Measurements from ENCODE around the gene COX7C. TPM values are rescaled to one million over a fixed set of nuclear protein-coding genes. Genes with fewer than 3 reads are reported as not detected.

The COX7C gene
- total RNA-seq, 1 experiment from 2014 or later: 659 TPM

- H3K9me2 ChIP-seq (replicated peaks; ENCODE audit: low read length): no peaks in the 10 kb centered on the region
- no peaks in the 10 kb centered on the region for H3K36me3 ChIP-seq (ENCODE audit: low read depth, low read length)
- no peak overlapping the region for H3K4me2 ChIP-seq (ENCODE audit: low read length)
- no peaks in the 10 kb centered on the region for H4K20me1 ChIP-seq (ENCODE audit: low read length)
- H2AFZ ChIP-seq (ENCODE audit: low read length): no peak overlapping the region
- peaks cover 7% of the 10 kb centered on the region for H3K79me2 ChIP-seq (ENCODE audit: low read length)
- no peak overlapping the region for H3K4me3 ChIP-seq (ENCODE audit: low read length)
- no peaks in the 10 kb centered on the region for H3F3A ChIP-seq (ENCODE audit: low read length, unreplicated experiment)
- no peak overlapping the region for H3K27ac ChIP-seq (ENCODE audit: low read length)
- ATAC-seq (no peak), DNase-seq (no peak)
- intact Hi-C loops (cut with micrococcal nuclease): no loop called here
- no peaks in the 10 kb centered on the region for H3K27me3 ChIP-seq (ENCODE audit: low read length)
- TF ChIP-seq CTCF (conservative IDR thresholded peaks at IDR 0.05; ENCODE audit: low read depth, low read length) (no peak), EZH2phosphoT487 (IDR thresholded peaks at IDR 0.05; ENCODE audit: borderline replicate concordance, low read length) (no peak), EZH2 (IDR thresholded peaks at IDR 0.05; ENCODE audit: low read length, unreplicated experiment) (no peak)
- ChIA-PET CTCF (no interaction called here), POLR2A (ENCODE audit: unreplicated experiment) (no interaction called here)
- no peaks in the 10 kb centered on the region for H3K9me3 ChIP-seq (ENCODE audit: low read length)
- no peak overlapping the region for H3K9ac ChIP-seq (ENCODE audit: low read length)
- no peaks in the 10 kb centered on the region for H3K4me1 ChIP-seq (ENCODE audit: insufficient read depth, low read length)
- BruUV-seq (replicated peaks): no TSS peak
Measured at GRCh38 chr5:86613455-86613854, 4.3 kb upstream of the COX7C start.

- ChIA-PET CTCF (no interaction called here), POLR2A (ENCODE audit: unreplicated experiment) (no interaction called here)
- H3K9ac ChIP-seq (ENCODE audit: low read length): no peak overlapping the region
- no peak overlapping the region for H3K4me3 ChIP-seq (ENCODE audit: low read length)
- no peak for DNase-seq
- H3K9me3 ChIP-seq (ENCODE audit: low read length): no peaks in the 10 kb centered on the region
- H3K9me2 ChIP-seq (replicated peaks; ENCODE audit: low read length): no peaks in the 10 kb centered on the region
- TF ChIP-seq CTCF (conservative IDR thresholded peaks at IDR 0.05; ENCODE audit: low read depth, low read length) (no peak), EZH2phosphoT487 (IDR thresholded peaks at IDR 0.05; ENCODE audit: borderline replicate concordance, low read length) (no peak), EZH2 (IDR thresholded peaks at IDR 0.05; ENCODE audit: low read length, unreplicated experiment) (no peak)
- H2AFZ ChIP-seq (ENCODE audit: low read length): peak overlapping the region; percentile 94
- H3K36me3 ChIP-seq (ENCODE audit: low read depth, low read length): peaks cover 30% of the 10 kb centered on the region
- peaks cover 25% of the 10 kb centered on the region for H3K79me2 ChIP-seq (ENCODE audit: low read length)
- H3K27ac ChIP-seq (ENCODE audit: low read length): no peak overlapping the region
- H4K20me1 ChIP-seq (ENCODE audit: low read length): 0 out of 2 replicates have a peak, but pooled peaks cover 5% of the 10 kb centered on the region
- intact Hi-C loops (cut with micrococcal nuclease): loop anchor here (5.0 kb wide), 2 partner anchors 200 to 350 kb away; no protein-coding TSS in a partner anchor
- peaks cover 10% of the 10 kb centered on the region for H3K4me1 ChIP-seq (ENCODE audit: insufficient read depth, low read length)
- peak overlapping the region; percentile 15; the same call in 1 of the 2 replicates for H3K4me2 ChIP-seq (ENCODE audit: low read length)
- BruUV-seq (replicated peaks): no TSS peak
- peaks cover 9% of the 10 kb centered on the region for H3F3A ChIP-seq (ENCODE audit: low read length, unreplicated experiment)
- no peaks in the 10 kb centered on the region for H3K27me3 ChIP-seq (ENCODE audit: low read length)
- ATAC-seq: no peak
Measured at GRCh38 chr5:86617309-86617755, 409 bp upstream of the COX7C start.

- Histone ChIP-seq H2AFZ (ENCODE audit: low read length) (no peak overlapping the region), H3K9me2 (replicated peaks; ENCODE audit: low read length) (no peaks in the 10 kb centered on the region), H4K20me1 (ENCODE audit: low read length) (0 out of 2 replicates have a peak, but pooled peaks cover 4% of the 10 kb centered on the region), H3F3A (ENCODE audit: low read length, unreplicated experiment) (peaks cover 9% of the 10 kb centered on the region), H3K4me1 (ENCODE audit: insufficient read depth, low read length) (peaks cover 9% of the 10 kb centered on the region), H3K9ac (ENCODE audit: low read length) (no peak overlapping the region), H3K4me3 (ENCODE audit: low read length) (no peak overlapping the region), H3K79me2 (ENCODE audit: low read length) (peaks cover 13% of the 10 kb centered on the region), H3K4me2 (ENCODE audit: low read length) (no peak overlapping the region), H3K36me3 (ENCODE audit: low read depth, low read length) (peaks cover 29% of the 10 kb centered on the region), H3K27ac (ENCODE audit: low read length) (no peak overlapping the region), H3K27me3 (ENCODE audit: low read length) (no peaks in the 10 kb centered on the region), H3K9me3 (ENCODE audit: low read length) (no peaks in the 10 kb centered on the region)
- no TSS peak for BruUV-seq (replicated peaks)
- ATAC-seq (peak; percentile 42), DNase-seq (peak; percentile 17)
- TF ChIP-seq EZH2 (IDR thresholded peaks at IDR 0.05; ENCODE audit: low read length, unreplicated experiment) (no peak), CTCF (conservative IDR thresholded peaks at IDR 0.05; ENCODE audit: low read depth, low read length) (no peak), EZH2phosphoT487 (IDR thresholded peaks at IDR 0.05; ENCODE audit: borderline replicate concordance, low read length) (no peak)
- POLR2A ChIA-PET (ENCODE audit: unreplicated experiment): no interaction called here
- CTCF ChIA-PET: no interaction called here
- intact Hi-C loops (cut with micrococcal nuclease): no loop called here
Measured at GRCh38 chr5:86623785-86624483, 6.2 kb downstream of the COX7C start.

All from PC-3 (cell line).